GM19438 (cell line): ENCODE data around the gene HPSE2.

Experiments used
- ATAC-seq: cut with Tn5 transposase; IDR thresholded peaks from one replicate; pipeline ENCODE4 v1.9.1; 2021; ENCODE audit warnings: low read depth; ENCODE audit not compliant: unreplicated experiment

HPSE2 gene

DNA sequence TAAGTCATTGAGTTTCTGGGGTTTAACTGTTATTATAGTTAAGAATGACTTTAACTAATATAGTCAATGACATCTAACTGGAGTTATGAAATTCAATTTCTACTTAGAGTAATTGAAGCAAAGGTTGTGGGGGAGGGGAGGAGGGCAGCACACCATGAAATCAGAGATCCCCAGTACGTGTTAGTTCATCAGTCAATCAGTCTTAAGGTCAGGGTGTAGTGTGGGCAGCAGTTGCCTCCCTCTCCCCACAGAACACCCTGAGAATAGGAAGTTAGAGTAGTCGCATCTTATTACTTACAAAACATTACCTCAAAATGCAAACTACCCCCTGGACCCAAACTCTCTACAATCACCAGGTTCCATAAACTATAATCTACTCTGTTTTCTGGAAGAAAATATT is 781.9 kb downstream of the HPSE2 start:
- no peak for ATAC-seq

DNA sequence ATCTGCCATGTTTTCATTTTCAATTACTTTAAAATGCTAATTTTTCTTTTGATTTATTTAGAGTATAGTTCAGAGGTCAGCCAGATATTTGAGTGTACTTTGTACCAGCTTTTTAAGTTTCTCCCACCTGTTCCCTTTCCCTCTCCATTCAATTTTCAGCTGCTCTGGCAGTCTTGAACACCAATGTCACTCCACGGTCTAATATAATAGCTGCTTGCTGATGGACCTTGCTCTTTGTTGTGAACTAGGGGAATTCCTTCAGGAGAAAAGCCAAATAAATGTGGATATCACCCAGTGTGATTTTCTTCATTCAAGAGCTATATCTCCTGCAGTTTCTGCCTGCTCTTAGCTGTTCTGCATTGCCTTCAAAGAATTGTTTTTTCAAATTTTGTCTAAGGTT is 785.0 kb downstream of the HPSE2 start:
- no peak for ATAC-seq

DNA sequence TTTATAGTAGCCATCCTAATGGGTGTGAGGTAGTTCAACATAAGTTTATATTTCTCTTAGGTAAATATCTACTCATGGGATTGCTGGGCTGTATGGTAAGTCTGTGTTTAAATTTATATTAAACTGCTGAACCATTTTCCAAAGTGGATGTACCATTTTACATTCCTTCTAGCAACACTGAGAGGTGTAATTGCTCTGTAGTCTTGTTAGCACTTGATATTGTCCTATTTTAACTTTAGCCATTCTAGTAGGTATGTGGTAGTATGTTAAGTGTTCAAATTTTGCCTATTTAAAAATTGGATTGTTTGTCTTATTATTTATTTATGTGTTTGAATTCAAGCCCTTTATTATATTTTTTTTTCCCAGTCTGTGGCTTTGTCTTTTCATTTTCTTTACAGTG is 786.4 kb downstream of the HPSE2 start:
- ATAC-seq = no peak

DNA sequence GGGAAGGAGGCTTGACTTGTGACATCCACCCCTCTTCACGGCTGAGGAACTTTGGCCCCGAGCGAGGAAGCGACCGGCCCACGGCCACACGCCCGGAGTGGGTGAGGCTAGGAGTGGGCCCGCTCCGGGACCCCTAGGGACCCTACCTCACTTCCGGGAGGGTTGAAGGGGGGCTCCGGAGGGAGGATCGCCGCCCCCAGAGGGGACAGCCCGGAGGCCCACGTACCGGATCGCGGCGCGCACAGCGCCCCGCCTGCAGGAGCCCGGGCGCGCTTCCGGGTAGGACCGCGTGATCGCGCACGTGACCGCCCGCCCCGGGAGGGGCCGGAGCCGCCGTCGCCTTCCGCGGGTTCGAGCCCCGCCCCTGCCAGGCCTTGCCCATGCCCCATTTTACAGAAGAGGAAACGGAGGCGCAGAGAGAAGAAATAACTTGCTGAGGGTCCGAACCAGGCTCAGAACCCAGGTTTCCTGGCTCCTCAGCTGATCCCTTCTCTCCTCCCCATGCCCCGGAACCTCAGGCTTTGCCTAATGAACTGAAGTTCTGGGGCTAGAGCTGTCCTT is 788.9 kb downstream of the HPSE2 start, which contains the start of gene HPS1:
Gene HPS1 (minus strand): TSS at position 275 of the 561 bp plus-strand sequence. CDS start 3,695 bp downstream, outside the sequence.
- peak; percentile 89 for ATAC-seq

DNA sequence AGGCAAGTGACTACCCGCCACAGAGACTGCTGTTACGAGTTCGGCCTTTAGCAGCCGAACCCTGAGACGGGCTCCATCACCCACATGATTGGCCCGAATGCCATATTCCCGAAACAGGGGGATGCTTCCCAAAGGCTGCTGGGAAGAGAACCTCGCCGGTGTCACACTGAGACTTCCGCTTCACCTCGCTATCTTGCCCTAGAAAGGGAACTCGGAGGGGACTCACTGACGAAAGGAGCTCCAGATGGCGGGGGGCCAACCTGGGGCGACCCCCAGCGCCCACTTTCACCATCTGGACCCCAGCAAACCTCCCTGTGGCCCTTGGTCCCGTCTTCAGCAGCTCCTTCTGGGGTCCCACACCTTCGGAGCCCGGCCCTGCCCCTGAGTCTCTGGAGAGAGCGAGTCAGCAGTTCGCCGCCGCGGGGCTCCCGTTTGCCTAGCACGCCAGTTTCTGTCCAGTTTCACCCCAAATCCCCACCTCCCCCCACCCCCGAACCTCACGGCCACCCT is 789.4 kb downstream of the HPSE2 start:
- peak; percentile 44 for ATAC-seq

DNA sequence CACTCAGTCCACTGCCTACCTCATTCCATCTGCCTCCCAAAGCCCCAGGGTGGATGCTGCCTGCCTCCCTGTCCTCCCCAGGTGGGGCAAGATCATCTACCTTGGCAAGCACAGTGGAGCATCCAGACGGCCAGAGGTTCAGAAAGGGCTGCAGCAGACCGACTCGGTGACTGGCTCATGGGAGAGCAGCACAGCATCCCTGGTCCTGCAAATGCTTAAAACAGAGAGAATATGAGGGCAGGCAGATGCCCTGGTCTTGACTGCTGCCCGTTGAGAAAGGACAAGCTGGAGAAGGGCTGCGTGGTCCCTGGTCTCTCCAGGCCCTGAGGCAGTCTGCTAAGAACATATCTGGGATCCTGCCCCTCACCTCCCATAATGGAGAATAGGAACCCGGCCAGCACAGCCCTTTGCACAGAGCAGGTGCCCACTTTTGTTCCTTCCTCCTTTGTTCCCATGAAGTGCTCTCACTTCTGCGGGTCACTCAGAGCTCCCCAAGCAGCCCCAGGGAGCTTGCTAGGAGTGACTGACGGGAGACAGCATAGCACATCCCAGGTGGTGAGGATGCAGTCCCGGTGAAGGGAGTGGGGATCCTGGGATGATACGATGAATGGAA is 790.3 kb downstream of the HPSE2 start:
- ATAC-seq = no peak

DNA sequence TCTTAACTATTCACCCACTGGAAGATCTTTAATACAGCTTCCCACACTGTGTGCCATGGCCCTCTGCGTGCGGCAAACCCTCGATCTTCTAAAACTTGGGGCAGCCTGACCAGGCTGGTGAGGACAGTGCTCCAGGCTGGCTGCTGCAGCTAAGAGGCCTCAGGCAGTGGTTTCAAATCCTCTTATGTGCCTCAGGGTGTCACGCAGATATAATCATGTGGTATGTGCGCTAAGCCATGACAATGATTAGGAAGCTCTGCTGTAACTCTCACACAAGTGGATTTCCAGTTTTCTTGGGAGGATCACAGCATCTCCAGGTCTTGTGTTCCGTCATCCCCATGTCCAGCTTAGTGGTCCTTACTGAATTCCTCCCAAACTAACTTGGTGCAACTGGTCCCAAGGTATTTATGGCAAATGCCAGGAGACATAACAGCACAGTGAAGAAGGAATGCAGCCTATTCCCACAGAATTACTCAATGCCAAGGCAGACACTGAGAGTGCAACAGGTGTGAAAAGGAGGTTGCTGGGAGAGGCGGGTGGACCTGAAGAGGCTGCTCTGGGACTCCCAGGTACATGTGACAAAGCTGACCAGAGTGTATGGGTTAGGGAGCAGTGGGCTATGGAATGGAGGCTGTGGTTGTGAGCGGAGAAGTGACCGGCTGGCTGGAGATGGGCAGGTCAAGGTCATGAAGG is 791.2 kb downstream of the HPSE2 start:
- no peak for ATAC-seq

DNA sequence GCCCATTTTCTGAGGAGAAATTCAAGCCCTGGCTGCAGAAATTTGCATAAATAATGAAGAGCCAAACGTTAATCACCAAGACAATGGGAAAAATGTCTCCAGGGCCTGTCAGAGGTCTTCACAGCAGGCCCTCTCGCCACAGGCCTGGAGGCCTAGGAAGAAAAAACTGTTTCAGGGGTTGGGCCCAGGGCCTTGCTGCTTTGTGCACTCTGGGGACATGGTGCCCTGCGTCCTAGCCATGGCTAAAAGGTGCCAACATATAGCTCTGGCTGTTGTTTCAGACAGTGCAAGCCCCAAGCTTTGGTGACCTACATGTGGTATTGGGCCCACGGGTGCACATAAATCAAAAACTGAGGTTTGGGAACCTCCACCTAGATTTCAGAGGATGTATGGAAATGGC is 796.9 kb downstream of the HPSE2 start:
- no peak for ATAC-seq

DNA sequence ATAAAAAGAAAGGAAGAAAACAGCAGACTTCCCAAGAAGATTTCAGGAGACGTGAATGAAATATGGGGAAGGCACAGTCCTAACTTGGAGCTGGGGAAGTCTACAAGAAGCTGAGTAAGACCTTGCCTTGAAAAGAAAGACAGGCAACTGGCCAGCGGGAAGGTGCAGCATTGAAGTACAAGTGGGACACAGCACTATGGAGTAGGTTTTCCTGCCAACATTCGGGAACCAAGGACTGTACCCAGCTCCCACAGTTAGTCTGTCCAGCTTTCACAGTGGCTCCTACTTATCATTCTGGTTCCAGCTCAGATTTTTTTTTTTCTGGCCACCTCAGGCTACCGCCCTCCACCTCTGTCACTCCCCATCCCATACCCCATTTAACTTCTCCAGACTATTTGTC is 798.9 kb downstream of the HPSE2 start:
- ATAC-seq = no peak

DNA sequence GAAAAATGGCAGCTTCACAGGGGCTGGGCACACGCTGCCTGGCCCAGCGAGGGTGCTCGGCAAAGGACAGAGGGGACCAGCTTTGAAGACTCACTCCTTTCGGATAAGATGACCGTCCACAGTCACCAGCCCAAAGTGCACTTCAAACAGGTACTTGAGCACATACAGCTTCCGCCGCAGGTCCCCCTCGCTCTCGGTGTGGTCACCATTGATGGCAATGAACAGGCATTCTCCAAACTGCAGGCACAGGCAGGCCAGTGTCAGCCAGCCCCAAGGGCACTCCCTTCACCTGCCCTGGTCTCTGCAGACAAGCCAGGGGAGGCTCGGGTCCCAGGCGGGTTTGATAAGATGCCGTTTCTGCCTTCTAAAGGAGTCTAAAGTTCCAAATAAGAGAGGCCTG is 800.5 kb downstream of the HPSE2 start:
- ATAC-seq = no peak

DNA sequence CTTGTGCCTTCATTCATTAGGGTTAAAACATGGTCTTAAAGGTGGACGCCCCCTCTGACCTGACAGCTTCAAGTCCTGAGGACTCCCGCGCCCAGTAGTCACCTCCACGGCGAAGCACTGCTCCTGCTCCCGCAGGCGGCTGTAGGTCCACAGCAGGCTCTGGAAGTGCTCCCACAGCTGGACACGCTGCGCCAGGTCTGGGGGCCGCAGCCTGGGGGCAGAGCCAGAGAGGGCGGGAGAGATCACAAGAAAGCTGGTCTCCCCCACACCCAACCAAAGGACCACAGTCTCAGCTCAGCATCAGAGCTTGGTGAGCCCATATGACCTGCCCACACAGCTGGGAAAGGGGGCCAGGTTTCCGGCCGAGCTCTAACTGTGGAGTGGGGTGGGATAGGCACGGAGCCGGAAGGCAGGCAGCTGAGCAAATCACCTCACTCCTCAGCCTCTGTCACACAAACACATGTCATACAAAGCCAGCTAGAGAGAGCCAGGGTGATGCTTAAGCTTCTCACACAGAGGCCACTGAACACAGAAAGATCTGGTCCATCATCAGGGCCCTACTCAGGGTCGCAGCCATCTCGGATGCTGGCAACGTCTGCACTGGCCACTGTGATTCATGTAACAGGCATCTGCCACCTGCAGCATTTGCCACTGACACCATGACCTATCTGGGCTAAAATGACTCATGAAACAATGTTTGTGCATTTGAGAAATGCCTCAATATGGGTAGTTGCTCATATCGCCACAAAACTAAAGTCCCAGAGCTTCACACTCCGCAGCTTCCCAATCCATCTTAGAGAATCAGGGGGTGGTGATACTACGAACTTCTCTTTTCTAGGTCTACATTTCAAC is 801.5 kb downstream of the HPSE2 start:
- no peak for ATAC-seq

DNA sequence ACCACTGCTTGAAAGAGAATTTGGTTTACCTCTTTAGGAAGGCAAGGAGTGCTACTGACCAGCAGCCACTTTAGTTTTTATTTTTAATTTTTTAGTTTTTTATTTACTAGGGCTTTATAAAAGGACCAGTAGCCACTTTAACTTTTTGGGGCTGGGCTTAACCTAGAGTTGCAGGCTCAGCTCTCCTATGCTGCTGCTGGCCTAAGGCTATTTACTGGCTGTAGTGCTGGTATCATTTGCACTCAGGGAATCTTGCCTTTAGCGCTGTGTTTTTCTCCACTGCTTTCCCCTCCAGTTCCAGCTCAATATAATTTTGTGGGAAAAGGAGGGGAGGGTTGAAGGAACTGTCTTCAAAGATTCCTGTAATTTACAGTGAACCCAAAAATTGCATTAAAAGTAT is 802.3 kb downstream of the HPSE2 start:
- ATAC-seq = no peak

DNA sequence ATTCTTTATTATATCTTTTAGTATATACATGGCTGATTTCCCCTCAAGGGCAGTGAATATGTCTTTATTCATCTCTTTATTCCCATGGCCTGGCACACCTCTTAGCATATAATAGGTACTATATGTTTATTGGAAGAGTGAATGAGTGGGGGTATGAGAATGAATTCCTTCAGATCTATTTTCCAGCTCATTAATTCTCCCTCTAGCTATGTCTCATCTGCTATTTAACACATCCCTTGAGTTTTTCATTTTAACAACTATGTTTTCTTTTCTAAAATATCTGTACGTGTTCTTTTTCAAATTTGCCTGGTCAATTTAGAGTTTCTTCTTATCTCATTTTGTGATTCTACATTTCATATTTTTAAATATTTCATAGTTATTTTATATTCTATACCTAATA is 803.3 kb downstream of the HPSE2 start:
- no peak for ATAC-seq

DNA sequence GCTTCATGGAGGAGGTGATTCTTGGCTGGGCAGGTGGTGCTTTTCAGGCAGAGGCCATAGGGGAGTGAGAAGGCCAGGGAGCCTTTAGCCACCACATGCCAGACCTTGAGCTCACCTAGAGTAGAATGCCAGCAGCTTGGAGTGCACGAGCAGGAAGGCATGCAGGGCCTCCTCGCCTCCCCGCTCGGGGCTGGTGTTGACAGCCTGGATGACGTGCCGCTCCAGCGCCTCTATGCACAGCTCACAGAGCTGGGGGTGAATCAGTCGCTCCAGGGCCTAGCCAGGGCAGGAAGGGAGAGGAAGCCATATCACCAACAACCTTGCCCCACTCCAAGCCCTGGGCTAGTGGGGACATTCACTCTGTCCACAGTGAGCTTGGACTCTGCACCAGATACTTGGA is 804.6 kb downstream of the HPSE2 start:
- no peak for ATAC-seq

DNA sequence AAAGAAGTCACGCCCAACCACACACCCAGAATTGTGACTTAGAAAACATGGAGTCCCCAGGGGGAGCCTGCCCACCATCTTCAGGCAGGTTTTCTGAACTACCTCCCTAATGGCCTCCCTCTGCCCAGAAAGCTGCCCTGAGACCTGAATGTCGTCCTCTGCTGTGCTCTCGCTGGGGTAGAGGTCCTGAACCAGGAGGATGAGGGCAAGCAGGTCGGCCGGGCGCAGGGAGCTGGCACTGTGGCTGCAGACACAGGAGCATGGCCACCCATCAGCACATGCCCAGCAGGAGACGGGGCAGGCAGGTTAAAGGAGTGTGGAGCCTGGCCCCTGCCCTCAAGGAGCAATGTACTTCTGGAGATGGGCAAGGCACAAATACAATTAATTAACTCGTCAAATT is 805.2 kb downstream of the HPSE2 start:
- no peak for ATAC-seq

DNA sequence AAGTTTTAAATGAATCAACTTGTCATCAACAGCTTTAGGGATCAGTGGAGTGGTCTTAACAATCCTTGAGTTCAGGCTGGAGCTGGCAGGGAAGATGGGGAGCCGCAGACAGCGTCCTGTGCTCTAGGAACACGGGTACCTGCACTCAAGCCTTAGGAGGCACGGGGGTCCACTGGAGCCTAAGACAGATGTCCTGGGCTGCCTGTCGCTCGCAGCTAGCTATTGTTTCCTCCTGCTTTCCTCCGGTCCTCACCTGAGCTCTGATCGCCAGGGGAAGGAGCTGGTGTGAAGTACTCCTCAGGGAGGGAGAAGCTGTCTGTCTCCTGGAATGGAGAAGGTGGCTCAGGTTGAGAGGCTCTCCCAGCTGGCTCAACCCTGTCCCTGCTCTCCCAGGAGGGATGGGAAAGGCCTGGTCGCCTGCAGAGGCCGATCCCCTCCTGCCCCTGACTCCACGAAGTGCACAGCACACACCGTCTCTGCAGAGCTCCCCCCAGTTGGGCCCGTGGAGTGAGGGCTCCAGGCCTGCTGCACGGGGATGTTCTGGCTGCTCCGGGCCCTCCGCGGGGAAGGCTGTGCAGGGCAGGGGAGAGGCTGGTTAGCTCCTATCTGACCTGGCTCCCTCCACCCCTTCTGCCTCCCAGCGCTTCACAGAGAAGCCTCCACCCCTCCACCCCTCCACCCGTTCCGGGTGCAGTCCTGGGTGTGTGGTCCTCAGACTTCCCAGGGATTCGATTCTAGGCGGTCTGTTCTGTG is 806.2 kb downstream of the HPSE2 start:
- ATAC-seq = no peak

DNA sequence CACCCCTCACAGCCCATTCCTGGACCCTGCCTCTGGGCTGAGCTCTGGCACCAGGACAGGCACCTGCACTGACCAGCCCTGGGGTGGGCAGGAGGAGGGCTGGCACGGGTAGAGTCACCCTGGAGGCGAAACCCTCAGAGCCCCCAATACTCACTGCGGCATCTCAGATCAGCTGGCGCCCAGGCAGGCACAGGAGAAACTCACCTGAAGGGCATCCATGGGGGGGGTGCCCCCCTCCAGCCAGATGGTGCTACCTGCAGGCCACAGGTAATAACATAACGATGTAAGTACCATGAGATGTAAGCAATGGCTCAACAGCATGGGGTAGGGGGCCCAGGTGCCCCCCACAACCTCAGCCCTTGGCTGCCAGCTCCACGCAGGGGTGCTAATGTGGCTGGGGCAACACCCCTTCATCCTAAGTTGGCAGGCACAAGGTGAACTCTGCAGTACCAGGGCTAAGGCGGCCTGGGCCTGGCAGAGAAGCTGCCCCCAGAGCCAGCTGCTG is 808.6 kb downstream of the HPSE2 start:
- no peak for ATAC-seq

DNA sequence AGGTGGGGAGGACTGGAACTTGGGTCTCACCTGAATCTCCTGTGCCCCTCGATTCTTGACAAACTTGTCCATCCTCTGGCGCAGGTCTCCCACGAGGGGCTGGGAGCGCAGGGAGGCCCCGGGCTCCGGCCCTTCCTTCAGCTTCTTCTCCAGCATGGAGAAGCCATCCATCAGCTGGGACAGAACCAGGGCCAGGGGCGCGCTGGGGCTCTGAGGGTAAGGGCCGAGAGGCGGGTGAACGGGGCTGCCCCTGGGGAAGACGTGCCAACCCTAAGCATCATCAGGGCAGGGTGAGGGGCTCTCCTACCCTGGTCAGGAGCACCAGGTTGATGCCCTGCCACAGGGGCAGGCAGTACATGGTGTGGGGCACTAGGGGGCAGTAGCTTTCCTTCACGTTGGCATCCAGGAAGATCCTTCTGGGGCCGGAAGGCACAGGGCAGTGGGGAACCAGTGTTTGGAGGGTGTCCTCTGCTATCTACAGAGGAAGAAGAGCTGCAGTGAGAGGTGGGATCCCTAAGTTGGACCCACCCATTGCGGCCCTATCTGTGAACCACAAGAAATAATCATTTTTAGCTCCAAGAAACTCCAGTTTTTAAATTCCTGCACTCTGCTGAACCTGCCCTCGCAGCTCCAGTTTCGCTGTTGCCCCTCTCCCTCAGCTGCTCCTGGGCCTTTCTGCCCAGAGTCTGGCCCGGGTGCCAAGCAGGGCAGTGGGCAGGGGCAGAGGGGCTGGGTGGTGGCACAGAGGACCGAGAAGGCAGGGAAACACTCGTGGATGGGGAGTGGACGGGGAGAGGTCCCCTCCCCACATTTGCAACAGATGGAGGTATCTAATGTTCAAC is 809.9 kb downstream of the HPSE2 start:
- ATAC-seq = peak; percentile 65
